Measurements from ENCODE around the gene SGCA.

Gene SGCA

GRCh38 chr17:50150354-50151040 is 15.3 kb upstream of the SGCA start, which contains the start of gene PPP1R9B:
PPP1R9B (minus strand) TSS chr17:50150677; CDS start chr17:50150513, 164 bp downstream.
- Histone ChIP-seq H2AFZ (ENCODE audit: low read depth, low read length) (peak within 1 kb of the TSS; percentile 93), H3K27me3 (ENCODE audit: insufficient read depth, low read length, poor library complexity) (no peaks in the 10 kb centered on the region), H3K79me2 (ENCODE audit: insufficient read depth, low read length) (peaks cover 46% of the 10 kb centered on the region), H3K4me3 (ENCODE audit: low read depth in 1 of 2, low read length in 2 of 2) (peak within 1 kb of the TSS; percentile 58 to 72), H4K20me1 (ENCODE audit: insufficient read depth, low read length) (peaks cover 40% of the 10 kb centered on the region), H3K36me3 (ENCODE audit: insufficient read depth, low read length) (peaks cover 14% of the 10 kb centered on the region), H3K4me1 (ENCODE audit: insufficient read depth, low read length) (peaks cover 58% of the 10 kb centered on the region), H3K4me2 (ENCODE audit: insufficient read depth, low read length) (peak within 1 kb of the TSS; percentile 88), H3K9ac (ENCODE audit: low read depth, low read length) (peak within 1 kb of the TSS; percentile 89), H3K9me3 (ENCODE audit: insufficient read depth, low read length, severe bottlenecking) (no peaks in the 10 kb centered on the region), H3K27ac (ENCODE audit: low read length) (peak within 1 kb of the TSS; percentile 80)
- DNase-seq (no peak), ATAC-seq (ENCODE audit: insufficient read depth, low read depth) (peak; percentile 16; the same call in 2 of the 3 replicates)
- TF ChIP-seq EZH2 (IDR thresholded peaks at IDR 0.05; ENCODE audit: borderline replicate concordance, low read depth, low read length, severe bottlenecking) (no peak), CTCF (IDR thresholded peaks at IDR 0.05; ENCODE audit: borderline replicate concordance, extremely low read depth, low read length, poor library complexity, severe bottlenecking) (no peak)

GRCh38 chr17:50151041-50151936 is 14.5 kb upstream of the SGCA start:
- Histone ChIP-seq H4K20me1 (ENCODE audit: insufficient read depth, low read length) (peaks cover 32% of the 10 kb centered on the region), H3K4me1 (ENCODE audit: insufficient read depth, low read length) (peaks cover 51% of the 10 kb centered on the region), H3K27ac (ENCODE audit: low read length) (peak overlapping the region; percentile 80), H2AFZ (ENCODE audit: low read depth, low read length) (peak overlapping the region; percentile 93), H3K9me3 (ENCODE audit: insufficient read depth, low read length, severe bottlenecking) (no peaks in the 10 kb centered on the region), H3K79me2 (ENCODE audit: insufficient read depth, low read length) (peaks cover 43% of the 10 kb centered on the region), H3K27me3 (ENCODE audit: insufficient read depth, low read length, poor library complexity) (no peaks in the 10 kb centered on the region), H3K9ac (ENCODE audit: low read depth, low read length) (peak overlapping the region; percentile 89), H3K4me2 (ENCODE audit: insufficient read depth, low read length) (peak overlapping the region; percentile 88), H3K36me3 (ENCODE audit: insufficient read depth, low read length) (peaks cover 11% of the 10 kb centered on the region; the same call in 1 of the 2 replicates), H3K4me3 (ENCODE audit: low read depth in 1 of 2, low read length in 2 of 2) (peak overlapping the region; percentile 58 to 72)
- peak; percentile 80 for ATAC-seq (ENCODE audit: insufficient read depth, low read depth)
- DNase-seq = peak; percentile 87
- no peak for TF ChIP-seq EZH2 (IDR thresholded peaks at IDR 0.05; ENCODE audit: borderline replicate concordance, low read depth, low read length, severe bottlenecking)
- TF ChIP-seq CTCF (IDR thresholded peaks at IDR 0.05; ENCODE audit: borderline replicate concordance, extremely low read depth, low read length, poor library complexity, severe bottlenecking) = peak; percentile 67

GRCh38 chr17:50151937-50152547 is 13.8 kb upstream of the SGCA start:
- Histone ChIP-seq H3K27ac (ENCODE audit: low read length) (peak overlapping the region; percentile 80), H3K79me2 (ENCODE audit: insufficient read depth, low read length) (peaks cover 35% of the 10 kb centered on the region), H3K9ac (ENCODE audit: low read depth, low read length) (peak overlapping the region; percentile 89; the same call in 1 of the 2 replicates), H3K36me3 (ENCODE audit: insufficient read depth, low read length) (peaks cover 3% of the 10 kb centered on the region; the same call in 1 of the 2 replicates), H3K9me3 (ENCODE audit: insufficient read depth, low read length, severe bottlenecking) (no peaks in the 10 kb centered on the region), H3K4me1 (ENCODE audit: insufficient read depth, low read length) (peaks cover 43% of the 10 kb centered on the region), H3K4me3 (ENCODE audit: low read depth in 1 of 2, low read length in 2 of 2) (peak overlapping the region in 1 of 2 experiments; percentile 72; a peak in 2 of 4 replicates), H4K20me1 (ENCODE audit: insufficient read depth, low read length) (peaks cover 24% of the 10 kb centered on the region), H3K27me3 (ENCODE audit: insufficient read depth, low read length, poor library complexity) (no peaks in the 10 kb centered on the region), H2AFZ (ENCODE audit: low read depth, low read length) (peak overlapping the region; percentile 93), H3K4me2 (ENCODE audit: insufficient read depth, low read length) (peak overlapping the region; percentile 88)
- peak; percentile 61 for ATAC-seq (ENCODE audit: insufficient read depth, low read depth)
- TF ChIP-seq CTCF (IDR thresholded peaks at IDR 0.05; ENCODE audit: borderline replicate concordance, extremely low read depth, low read length, poor library complexity, severe bottlenecking) (no peak), EZH2 (IDR thresholded peaks at IDR 0.05; ENCODE audit: borderline replicate concordance, low read depth, low read length, severe bottlenecking) (no peak)
- DNase-seq = peak; percentile 79
